LHCN-M2 (cell line): Measurements from ENCODE around the gene PEX13. TPM values are rescaled to one million over a fixed set of nuclear protein-coding genes. Genes with fewer than 3 reads are reported as not detected.
"Not testable (repeated sequence)": the region's sequence is repeated elsewhere in the genome, so short reads cannot be mapped to it uniquely, and the experiment has no call there.

ENCODE experiments used
- DNase-seq: peaks from one replicate; pipeline ENCODE4 v3.0.0-alpha.2; 2012; ENCODE audit warnings: low read depth
- total RNA-seq: library from RNA; depleted of rRNA; stranded (reverse); fragments of >200 nt; gene quantifications from 2 replicates; pipeline ENCODE4 v1.2.3, GENCODE V29; 2014

PEX13 gene
- total RNA-seq, 1 experiment from 2014 or later = 46.8 TPM

DNA sequence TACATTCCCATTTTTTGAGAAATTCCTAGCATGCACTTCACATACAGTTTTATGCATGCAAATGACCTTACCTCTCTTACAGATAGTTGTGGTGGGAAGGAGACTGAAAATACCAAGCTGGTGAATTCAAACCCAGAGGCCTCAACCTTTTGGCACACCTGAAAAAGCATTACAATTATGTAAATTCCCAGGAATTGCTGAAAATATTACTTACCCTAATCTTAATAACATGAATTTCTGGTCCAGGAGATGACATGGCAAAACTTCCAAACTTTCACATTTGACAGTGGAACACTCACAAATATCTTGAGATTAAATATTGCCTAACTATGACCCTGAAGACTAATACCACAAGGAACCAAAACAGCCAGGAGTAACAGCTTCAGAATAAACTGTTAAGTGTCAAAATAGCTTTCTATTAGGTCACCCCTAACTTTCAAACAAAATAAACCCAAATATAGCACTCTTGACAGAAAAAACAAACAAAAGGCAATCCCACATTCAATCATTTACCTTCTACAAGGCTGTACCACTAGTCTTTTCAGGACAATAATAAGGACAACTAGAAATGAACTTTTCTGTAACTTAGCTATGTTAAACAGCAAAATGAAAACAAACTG, 10.9 kb upstream of the PEX13 start:
- peak; percentile 3 for DNase-seq

DNA sequence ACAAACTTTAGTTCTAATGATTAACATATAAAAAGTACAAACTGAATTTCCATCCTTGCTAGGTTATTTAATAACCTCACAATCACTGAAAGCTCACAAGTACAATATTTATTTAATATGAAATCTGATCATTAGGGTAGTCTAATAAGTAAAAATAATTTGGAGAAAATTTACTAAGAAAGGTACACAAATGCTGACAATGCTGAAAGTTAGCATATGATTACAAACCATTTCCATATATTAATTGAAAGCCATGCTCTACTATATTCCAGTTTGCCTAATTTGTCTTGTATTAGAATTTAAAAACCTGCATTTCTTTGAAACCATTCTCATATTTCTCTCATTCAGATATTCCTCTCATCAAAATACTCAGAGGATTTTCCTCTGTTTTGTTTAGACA, 8.2 kb upstream of the PEX13 start:
- no peak for DNase-seq

DNA sequence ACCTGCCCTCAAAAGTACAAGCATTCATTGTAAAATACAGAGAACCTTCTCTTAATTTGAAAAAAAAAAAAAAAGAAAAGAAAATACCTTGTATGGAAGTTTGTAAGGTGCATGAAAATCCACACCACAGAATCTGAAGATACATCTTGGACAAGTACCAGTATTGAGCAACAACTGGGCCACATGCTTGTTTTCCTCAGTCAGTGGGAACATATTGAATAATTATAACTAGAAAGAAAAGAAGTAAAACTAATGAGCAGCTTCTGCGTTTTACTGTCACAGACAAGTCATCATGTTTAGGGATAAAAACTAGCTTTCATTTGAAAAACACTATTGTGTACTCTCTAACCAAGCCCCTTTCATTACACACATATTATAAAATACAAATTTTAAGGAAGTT, 5.8 kb upstream of the PEX13 start:
- peak; percentile 15 for DNase-seq

GRCh38 chr2:61012303-61012702, 5.2 kb upstream of the PEX13 start:
- peak; percentile 85 for DNase-seq

GRCh38 chr2:61013382-61013781, 4.1 kb upstream of the PEX13 start:
- DNase-seq = no peak

DNA sequence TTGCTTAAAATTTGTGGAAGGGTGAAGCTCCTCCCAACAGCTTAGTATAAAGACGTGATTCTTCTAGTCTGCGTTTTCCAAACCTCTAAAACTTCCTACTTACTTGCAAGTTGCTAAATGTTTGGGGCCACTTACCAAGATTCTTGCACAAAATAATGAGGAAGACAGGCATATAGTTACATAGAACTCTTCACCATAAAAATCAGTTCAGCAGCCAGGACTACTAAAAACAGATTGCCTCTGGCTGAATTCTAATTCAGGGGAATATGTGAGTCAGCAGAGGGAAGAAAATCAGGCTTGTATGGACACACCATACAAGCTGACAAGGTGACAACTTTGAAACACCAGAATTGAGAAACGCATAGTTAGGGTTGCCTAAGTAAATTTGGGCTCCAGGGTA, 2.8 kb upstream of the PEX13 start:
- no peak for DNase-seq

DNA sequence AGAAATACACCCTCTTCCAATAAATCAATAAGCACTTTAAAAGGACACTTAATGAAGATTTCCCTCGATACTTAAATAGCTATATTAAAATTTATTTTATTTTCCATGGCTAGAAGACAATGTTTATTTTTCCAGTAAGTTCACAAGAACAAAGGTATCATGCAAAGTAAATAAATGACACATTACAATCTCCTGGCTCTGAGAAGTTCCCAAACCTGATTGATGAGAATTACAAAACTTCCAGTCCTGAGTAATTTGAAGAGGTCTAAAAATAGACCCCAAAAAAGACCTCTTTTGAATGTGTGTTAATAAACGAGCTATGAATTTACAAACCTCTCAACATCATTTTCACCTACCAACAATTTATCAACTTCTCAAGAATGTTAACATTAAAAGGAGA, 1.5 kb upstream of the PEX13 start:
- no peak for DNase-seq

GRCh38 chr2:61016392-61017002, 1.0 kb upstream of the PEX13 start:
- no peak for DNase-seq

- peak; percentile 69 for DNase-seq
Observed at GRCh38 chr2:61017003-61017555, 441 bp upstream of the PEX13 start.

GRCh38 chr2:61018318-61018755, 817 bp downstream of the PEX13 start:
- DNase-seq = peak; percentile 21

- DNase-seq = no peak
Observed at GRCh38 chr2:61018798-61019197, 1.3 kb downstream of the PEX13 start.

DNA sequence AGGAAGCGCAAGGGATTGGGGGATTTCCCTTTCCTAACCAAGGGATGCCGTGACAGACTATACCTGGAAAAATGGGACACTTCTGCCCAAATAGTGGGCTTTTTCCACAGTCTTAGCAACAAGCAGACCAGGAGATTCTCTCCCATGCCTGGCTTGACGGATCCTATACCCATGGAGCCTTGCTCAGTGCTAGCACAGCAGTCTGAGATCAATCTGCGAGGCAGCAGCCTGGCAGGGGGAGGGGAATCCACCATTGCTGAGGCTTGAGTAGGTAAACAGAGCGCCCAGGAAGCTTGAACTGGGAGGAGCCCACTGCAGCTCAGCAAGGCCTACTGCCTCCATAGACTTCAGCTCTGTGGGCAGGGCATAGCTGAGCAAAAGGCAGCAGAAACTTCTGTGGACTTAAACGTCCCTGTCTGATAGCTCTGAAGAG, 3.7 kb downstream of the PEX13 start:
- no peak for DNase-seq

- DNase-seq = no peak
Observed at GRCh38 chr2:61023670-61024069, 6.2 kb downstream of the PEX13 start.

DNA sequence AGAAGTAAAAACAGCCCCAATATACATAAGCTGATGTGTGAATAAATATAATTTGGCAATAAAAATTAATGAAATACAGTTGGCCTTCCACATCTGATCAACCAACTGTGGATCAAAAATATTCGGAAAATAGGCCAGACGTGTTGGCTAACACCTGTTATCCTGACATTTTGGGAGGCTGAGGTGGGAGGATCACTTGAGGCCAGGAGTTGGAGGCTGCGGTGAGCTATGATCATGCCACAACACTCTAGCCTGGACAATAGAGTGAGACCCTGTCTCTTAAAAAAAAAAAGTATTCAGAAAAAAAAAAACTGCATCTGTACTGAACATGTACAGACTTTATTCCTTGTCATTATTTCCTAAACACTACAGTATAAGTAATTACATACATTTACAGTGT, 12.0 kb downstream of the PEX13 start:
- DNase-seq = no peak

DNA sequence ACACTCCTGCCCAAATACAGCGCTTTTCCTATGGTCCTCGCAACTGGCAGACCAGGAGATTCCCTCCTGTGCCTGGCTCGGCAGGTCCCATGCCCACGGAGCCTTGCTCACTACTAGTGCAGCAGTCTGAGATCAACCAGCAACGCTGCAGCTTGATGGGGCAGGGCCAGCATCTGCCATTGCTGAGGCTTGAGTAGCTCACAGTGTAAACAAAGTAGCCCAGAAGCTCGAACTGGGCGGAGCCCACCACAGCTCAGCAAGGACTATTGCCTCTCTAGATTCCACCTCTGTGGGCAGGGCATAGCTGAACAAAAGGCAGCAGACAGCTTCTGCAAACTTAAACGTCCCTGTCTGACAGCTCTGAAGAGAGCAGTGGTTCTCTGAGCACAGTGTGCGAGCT, 17.1 kb downstream of the PEX13 start:
- not testable (repeated sequence) for DNase-seq

- DNase-seq = not testable (repeated sequence)
Observed at GRCh38 chr2:61036643-61037042, 19.1 kb downstream of the PEX13 start.

- DNase-seq = no peak
Observed at GRCh38 chr2:61042807-61043206, 25.3 kb downstream of the PEX13 start.

- no peak for DNase-seq
Observed at GRCh38 chr2:61044636-61045035, 27.1 kb downstream of the PEX13 start.

GRCh38 chr2:61045226-61045625, 27.7 kb downstream of the PEX13 start:
- no peak for DNase-seq

DNA sequence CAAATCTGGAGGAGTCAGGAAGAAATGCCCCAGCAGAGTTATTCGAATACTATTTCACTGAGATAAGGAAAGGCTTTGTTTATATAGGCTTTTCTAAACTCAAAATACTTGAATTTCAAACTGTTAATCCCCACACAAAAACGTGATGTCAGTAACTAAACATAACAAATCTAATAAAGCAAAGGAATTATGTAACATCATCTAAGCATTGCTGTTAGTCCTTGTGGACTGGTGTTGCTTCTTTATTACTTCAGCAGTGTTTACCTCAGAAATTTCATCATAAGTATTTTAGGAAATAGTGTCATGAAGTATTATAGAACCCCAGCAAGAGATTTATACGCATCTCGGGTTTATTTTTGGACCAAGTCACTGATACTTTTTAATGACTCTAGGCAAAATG, 28.5 kb downstream of the PEX13 start:
- DNase-seq = no peak

DNA sequence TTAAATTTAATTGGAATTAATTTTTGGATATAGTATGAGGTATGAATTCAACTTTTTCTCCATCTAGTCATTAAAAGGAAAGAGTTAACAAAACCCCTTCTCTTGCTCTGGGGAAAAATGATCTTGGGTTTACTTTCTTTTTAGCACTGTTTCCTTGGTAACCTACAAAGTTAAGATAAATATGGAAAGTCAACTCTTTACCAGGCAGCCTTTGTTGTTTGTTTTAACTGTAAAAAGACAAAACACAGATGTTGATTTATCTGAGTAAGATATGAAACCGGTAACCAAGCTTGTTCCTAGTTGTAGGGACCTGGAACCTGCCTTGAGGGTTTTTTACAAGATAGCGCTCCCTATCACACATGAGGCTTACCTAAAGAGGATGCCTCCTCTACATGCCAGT, 38.0 kb downstream of the PEX13 start:
- peak; percentile 3 for DNase-seq

GRCh38 chr2:61057562-61057961, 40.0 kb downstream of the PEX13 start:
- DNase-seq = no peak

GRCh38 chr2:61059382-61059781, 41.9 kb downstream of the PEX13 start:
- DNase-seq = no peak
